Esophagus muscularis mucosa (tissue), 4 donors: ENCODE measurements around the gene VCPKMT. TPM values are rescaled to one million over a fixed set of nuclear protein-coding genes. Genes with fewer than 3 reads are reported as not detected.

ENCODE experiments used
- DNase-seq: peaks from one replicate; pipeline ENCODE4 v3.0.0-alpha.2; 2017; ENCODE audit errors: extremely low spot score
- H3K27ac ChIP-seq, 4 donors: fragments of 200-600 bp; sonication (generic); replicated peaks in 1 of 4; 1 replicate in 3 of 4; 2 replicates in 1 of 4; pipeline ENCODE4 v1.5.1; 2016 to 2019; ENCODE audit warnings: mild to moderate bottlenecking in 1 of 4
- H3K27me3 ChIP-seq, 4 donors: fragments of 200-600 bp; sonication (generic); one replicate each; pipeline versions ENCODE4 v1.5.1 to v1.6.0; 2016 to 2019
- H3K36me3 ChIP-seq, 4 donors: fragments of 200-600 bp; sonication (generic); one replicate each; pipeline ENCODE4 v1.5.1; 2016 to 2019
- H3K4me1 ChIP-seq, 4 donors: fragments of 200-600 bp; sonication (generic); one replicate each; pipeline ENCODE4 v1.5.1; 2016 to 2019
- H3K4me3 ChIP-seq, 4 donors: fragments of 200-600 bp; sonication (generic); 1 replicate in 2 of 4; 2 replicates in 2 of 4; pipeline ENCODE4 v1.5.1; 2016 to 2019; ENCODE audit warnings: mild to moderate bottlenecking in 4 of 4, moderate library complexity in 1 of 4
- H3K9me3 ChIP-seq, 4 donors: fragments of 200-600 bp; sonication (generic); 1 replicate in 3 of 4; 2 replicates in 1 of 4; pipeline ENCODE4 v1.5.1; 2016 to 2019
- EP300 ChIP-seq: sonication (generic); formaldehyde crosslinking; IDR thresholded peaks from one replicate; pipeline ENCODE4 v1.6.1; 2017; ENCODE audit warnings: antibody characterized with exemption
- POLR2A ChIP-seq: fragments of 450-650 bp; IDR thresholded peaks from one replicate; pipeline ENCODE4 v1.6.1; 2017; ENCODE audit warnings: antibody characterized with exemption, moderate library complexity, mild to moderate bottlenecking, low read depth
- POLR2AphosphoS5 ChIP-seq, 2 donors: sonication (generic); formaldehyde crosslinking; IDR thresholded peaks; one replicate each; pipeline ENCODE4 v1.6.1; 2017; ENCODE audit warnings: antibody characterized with exemption in 2 of 2
- WGBS: methylation state at CpG from one replicate; pipeline ENCODE4 v1.1.5; 2018; 5-methylcytosine and 5-hydroxymethylcytosine counted together
- intact Hi-C: fragments of 100-400 bp; cut with DNase I; formaldehyde crosslinking; loops from one replicate; pipeline ENCODE4 v1.15.1; 2023
- total RNA-seq, 4 donors: library from RNA; depleted of rRNA; stranded (reverse); fragments of >200 nt; gene quantifications; one replicate each; pipeline versions ENCODE4 v1.1.0 to v1.2.1, GENCODE V29; 2016
- TF ChIP-seq, protein P1 (sequence below), 3 experiments: fragments of 200-600 bp in 2 of 3; fragments of 450-650 bp in 1 of 3; sonication (generic) in 2 of 3; IDR thresholded peaks; one replicate each; pipeline ENCODE4 v1.5.1; 2017 to 2019; ENCODE audit warnings: antibody characterized with exemption in 3 of 3, mild to moderate bottlenecking in 2 of 3, moderate library complexity in 1 of 3

Gene VCPKMT
- total RNA-seq, 4 donors from 2014 or later: 3.1 to 5.4 (median 4.8) TPM

DNA sequence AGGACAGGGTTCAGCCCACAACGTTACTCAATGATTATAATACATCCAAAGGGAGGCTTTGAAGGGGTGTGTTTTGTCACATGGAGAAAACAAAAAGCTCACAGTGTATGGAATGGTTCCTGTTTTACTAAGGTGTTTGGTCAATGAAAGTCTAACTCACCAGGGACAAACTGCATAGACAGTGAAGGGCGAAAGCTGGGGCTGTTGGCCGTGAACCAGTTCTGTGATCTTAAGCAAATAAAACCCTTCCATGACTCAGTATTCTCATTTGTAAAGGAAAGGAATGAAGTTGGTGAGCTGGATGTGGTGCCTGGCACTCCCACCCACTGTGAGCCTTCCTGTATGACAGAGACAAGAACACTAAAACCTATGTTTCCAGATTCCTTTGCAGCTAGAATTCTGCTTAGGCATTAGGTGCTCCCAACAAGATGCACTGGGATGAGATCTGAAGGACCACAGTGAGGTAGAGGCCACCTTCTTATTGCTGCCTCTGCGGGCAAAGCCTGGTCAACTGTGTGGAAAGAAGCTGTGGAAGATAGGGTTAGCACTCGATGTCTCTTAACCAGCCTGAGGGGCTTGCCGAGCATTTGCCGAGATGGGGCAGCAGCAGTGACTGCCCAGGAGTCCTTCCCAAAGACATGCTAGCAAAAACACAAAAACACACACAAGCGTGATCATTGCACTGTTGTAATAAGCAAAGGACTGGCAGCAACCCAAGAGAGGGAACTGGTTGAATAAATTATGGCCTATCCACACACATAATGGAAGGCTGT, 48.5 kb downstream of the VCPKMT start:
- H3K4me3 ChIP-seq: no peak overlapping the region
- no peak overlapping the region for H3K27ac ChIP-seq
- no peaks in the 10 kb centered on the region for H3K36me3 ChIP-seq
- DNase-seq: no peak
- WGBS: 95% methylated on average over 8 of the region's 8 CpGs
- intact Hi-C loops: no loop called here
- no peak for TF ChIP-seq POLR2AphosphoS5 (IDR thresholded peaks at IDR 0.05)
- TF ChIP-seq POLR2A: no peak
- TF ChIP-seq, protein P1, sequence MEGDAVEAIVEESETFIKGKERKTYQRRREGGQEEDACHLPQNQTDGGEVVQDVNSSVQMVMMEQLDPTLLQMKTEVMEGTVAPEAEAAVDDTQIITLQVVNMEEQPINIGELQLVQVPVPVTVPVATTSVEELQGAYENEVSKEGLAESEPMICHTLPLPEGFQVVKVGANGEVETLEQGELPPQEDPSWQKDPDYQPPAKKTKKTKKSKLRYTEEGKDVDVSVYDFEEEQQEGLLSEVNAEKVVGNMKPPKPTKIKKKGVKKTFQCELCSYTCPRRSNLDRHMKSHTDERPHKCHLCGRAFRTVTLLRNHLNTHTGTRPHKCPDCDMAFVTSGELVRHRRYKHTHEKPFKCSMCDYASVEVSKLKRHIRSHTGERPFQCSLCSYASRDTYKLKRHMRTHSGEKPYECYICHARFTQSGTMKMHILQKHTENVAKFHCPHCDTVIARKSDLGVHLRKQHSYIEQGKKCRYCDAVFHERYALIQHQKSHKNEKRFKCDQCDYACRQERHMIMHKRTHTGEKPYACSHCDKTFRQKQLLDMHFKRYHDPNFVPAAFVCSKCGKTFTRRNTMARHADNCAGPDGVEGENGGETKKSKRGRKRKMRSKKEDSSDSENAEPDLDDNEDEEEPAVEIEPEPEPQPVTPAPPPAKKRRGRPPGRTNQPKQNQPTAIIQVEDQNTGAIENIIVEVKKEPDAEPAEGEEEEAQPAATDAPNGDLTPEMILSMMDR (IDR thresholded peaks at IDR 0.05): no peak
- TF ChIP-seq EP300: no peak
- H3K27me3 ChIP-seq: no peaks in the 10 kb centered on the region
- no peaks in the 10 kb centered on the region for H3K9me3 ChIP-seq
- no peaks in the 10 kb centered on the region for H3K4me1 ChIP-seq

DNA sequence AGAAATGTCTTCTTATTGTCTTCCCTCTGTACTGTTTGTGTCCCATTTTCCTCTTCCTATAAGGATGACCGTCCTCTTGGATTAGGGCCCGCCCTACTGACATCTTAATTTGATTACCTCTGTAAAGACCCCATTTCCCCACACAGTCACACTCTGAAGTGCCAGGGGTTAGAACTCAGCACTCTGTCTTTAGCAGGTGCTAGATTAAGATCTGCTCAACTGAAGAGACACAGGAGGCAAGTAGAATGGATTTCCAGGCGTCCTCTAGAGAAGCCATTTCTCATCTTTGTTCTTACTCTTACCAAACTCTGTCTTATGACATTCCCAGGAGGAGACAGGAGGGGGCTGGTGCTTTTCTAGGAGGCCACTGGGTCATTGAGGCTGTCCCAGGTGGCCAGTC, 50.8 kb downstream of the VCPKMT start:
- WGBS: 85% methylated on average over 3 of the region's 3 CpGs
- Histone ChIP-seq H3K9me3 (no peaks in the 10 kb centered on the region), H3K27me3 (no peaks in the 10 kb centered on the region), H3K4me1 (peaks cover 16 to 20% (median 20%) of the 10 kb centered on the region in 4 donors), H3K27ac (no peak overlapping the region), H3K4me3 (no peak overlapping the region), H3K36me3 (no peaks in the 10 kb centered on the region)
- intact Hi-C loops: no loop called here
- DNase-seq: no peak
- no peak for TF ChIP-seq EP300
- TF ChIP-seq, protein P1 (IDR thresholded peaks at IDR 0.05): no peak
- no peak for TF ChIP-seq POLR2A
- TF ChIP-seq POLR2AphosphoS5 (IDR thresholded peaks at IDR 0.05): no peak

DNA sequence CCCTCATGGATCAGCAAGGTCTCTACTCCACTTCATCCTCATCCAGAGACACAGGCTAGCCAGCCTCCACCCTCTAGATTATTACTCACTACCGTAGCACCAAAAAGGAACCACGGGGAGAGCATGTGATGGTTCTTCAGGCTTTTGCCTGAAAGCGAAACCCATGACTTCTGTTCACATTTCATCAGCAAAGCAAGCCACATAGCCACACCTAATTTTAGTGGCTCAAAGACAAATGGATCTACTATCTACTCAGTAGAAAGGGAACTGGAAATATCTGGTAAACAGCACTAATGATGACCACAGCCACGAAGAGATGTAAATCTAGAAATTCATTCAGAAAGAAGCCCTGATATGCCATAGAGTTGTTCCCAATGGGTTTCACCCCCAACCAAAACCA, 51.4 kb downstream of the VCPKMT start:
- Histone ChIP-seq H3K27me3 (no peaks in the 10 kb centered on the region), H3K4me1 (peaks cover 21 to 26% (median 25%) of the 10 kb centered on the region in 4 donors), H3K9me3 (no peaks in the 10 kb centered on the region), H3K27ac (no peak overlapping the region), H3K36me3 (no peaks in the 10 kb centered on the region), H3K4me3 (no peak overlapping the region)
- DNase-seq: no peak
- TF ChIP-seq POLR2AphosphoS5 (IDR thresholded peaks at IDR 0.05) (peak in 1 of 2 donors; percentile 56), POLR2A (no peak)
- 55% methylated on average over 4 of the region's 4 CpGs for WGBS
- intact Hi-C loops: no loop called here

DNA sequence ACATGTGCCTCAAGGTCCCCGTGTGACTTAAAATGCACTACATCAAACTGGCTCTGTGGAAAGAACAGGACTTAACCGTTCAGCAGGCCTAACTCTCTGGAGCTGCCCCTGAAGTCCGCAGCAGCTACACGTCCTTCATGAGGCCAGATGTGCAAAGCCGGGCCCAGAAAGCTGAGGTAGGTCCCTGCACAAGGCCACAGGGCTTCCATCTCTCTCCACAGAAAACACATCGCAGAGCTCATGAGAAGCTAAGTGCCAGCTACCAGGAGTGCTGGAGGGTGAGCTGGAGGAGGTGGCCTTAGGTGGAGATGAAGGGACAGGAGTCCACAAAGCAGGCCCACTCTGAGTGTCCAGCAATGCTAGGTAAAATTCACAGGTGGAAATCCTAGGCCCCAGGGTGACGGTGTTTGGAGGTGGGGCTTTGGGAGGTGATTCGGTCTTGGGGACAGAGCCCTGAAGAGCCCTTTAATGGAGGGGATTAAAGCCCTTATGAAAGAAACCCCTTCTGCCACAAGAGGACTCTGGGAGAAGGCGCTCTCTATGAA, 52.4 kb downstream of the VCPKMT start:
- H3K9me3 ChIP-seq: no peaks in the 10 kb centered on the region
- H3K4me3 ChIP-seq: no peak overlapping the region
- DNase-seq: no peak
- WGBS: 94% methylated on average over 9 of the region's 9 CpGs
- H3K36me3 ChIP-seq: no peaks in the 10 kb centered on the region
- no peak overlapping the region for H3K27ac ChIP-seq
- no peaks in the 10 kb centered on the region for H3K27me3 ChIP-seq
- TF ChIP-seq POLR2A (no peak), POLR2AphosphoS5 (IDR thresholded peaks at IDR 0.05) (no peak), EP300 (no peak)
- intact Hi-C loops: no loop called here
- peaks cover 22 to 28% (median 26%) of the 10 kb centered on the region in 4 donors for H3K4me1 ChIP-seq

DNA sequence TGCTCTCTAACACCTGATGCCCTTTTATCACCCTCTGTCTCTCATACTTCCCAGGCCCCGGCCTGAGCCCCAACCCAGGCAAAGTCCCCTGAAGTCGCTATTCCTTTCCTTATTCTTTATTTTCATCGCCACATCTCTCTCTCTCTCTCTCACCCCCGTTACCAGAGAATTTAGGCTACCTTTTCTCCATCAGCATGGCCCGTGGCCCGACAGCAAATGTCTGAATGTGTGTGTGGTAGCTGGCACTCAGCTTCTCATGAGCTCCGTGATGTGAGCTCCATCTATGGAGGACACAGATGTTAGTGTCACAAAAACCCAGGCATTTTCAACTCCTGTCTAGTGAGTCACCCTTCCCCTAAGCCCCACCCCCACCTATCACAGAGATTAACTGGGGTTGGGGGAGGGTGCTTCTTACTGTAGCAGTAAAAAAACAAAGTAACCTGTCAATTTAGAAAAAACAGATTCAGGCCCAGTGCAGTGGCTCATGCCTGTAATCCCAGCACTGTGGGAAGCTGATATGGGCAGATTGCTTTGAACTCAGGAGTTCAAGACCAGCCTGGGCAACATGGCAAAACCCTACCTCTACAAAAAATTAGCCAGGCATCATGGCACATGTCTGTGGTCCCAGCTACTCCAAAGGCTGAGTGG, 53.8 kb downstream of the VCPKMT start:
- DNase-seq: no peak
- H3K36me3 ChIP-seq: no peaks in the 10 kb centered on the region
- H3K4me3 ChIP-seq: no peak overlapping the region
- H3K4me1 ChIP-seq: peaks cover 22 to 28% (median 26%) of the 10 kb centered on the region in 4 donors
- no peak for TF ChIP-seq POLR2AphosphoS5 (IDR thresholded peaks at IDR 0.05)
- TF ChIP-seq, protein P1 (IDR thresholded peaks at IDR 0.05): no peak
- no peak for TF ChIP-seq POLR2A
- no peak for TF ChIP-seq EP300
- no peaks in the 10 kb centered on the region for H3K27me3 ChIP-seq
- no peaks in the 10 kb centered on the region for H3K9me3 ChIP-seq
- intact Hi-C loops: no loop called here
- peak overlapping the region in 3 of 4 donors; percentile 67 to 75 (median 69) for H3K27ac ChIP-seq
- 88% methylated on average over 7 of the region's 7 CpGs for WGBS
